HG02885 (cell line): ENCODE measurements around the gene POLR2J3.
"Not testable (repeated sequence)": the region's sequence is repeated elsewhere in the genome, so short reads cannot be mapped to it uniquely, and the experiment has no call there.

Experiments
- ATAC-seq: cut with Tn5 transposase; IDR thresholded peaks from one replicate; pipeline ENCODE4 v1.9.1; 2021; ENCODE audit warnings: mild to moderate bottlenecking; ENCODE audit not compliant: unreplicated experiment, poor library complexity

The POLR2J3 gene

GRCh38 chr7:102589857-102590256 lies 17.5 kb upstream of the POLR2J3 start:
- peak; percentile 52 for ATAC-seq

GRCh38 chr7:102583495-102583894 lies 11.1 kb upstream of the POLR2J3 start:
- not testable (repeated sequence) for ATAC-seq

- ATAC-seq: not testable (repeated sequence)
Observed at GRCh38 chr7:102581722-102582121, 9.3 kb upstream of the POLR2J3 start.

- not testable (repeated sequence) for ATAC-seq
Observed at GRCh38 chr7:102578486-102578885, 6.1 kb upstream of the POLR2J3 start.

GRCh38 chr7:102577315-102578240 lies 5.2 kb upstream of the POLR2J3 start:
- not testable (repeated sequence) for ATAC-seq

- ATAC-seq: not testable (repeated sequence)
Observed at GRCh38 chr7:102576363-102576762, 4.0 kb upstream of the POLR2J3 start.

- not testable (repeated sequence) for ATAC-seq
Observed at GRCh38 chr7:102574607-102575006, 2.2 kb upstream of the POLR2J3 start.

GRCh38 chr7:102568620-102569019 lies 3.8 kb downstream of the POLR2J3 start:
- not testable (repeated sequence) for ATAC-seq

GRCh38 chr7:102550808-102551422 lies 21.5 kb downstream of the POLR2J3 start, which contains the start of gene SPDYE2:
Gene SPDYE2 (plus strand): TSS chr7:102551226. CDS start chr7:102553256, 2,030 bp downstream.
- ATAC-seq: not testable (repeated sequence)

- peak; percentile 86 for ATAC-seq
Observed at GRCh38 chr7:102546353-102546752, 26.0 kb downstream of the POLR2J3 start.

GRCh38 chr7:102545288-102545687 lies 27.1 kb downstream of the POLR2J3 start:
- not testable (repeated sequence) for ATAC-seq

GRCh38 chr7:102544372-102544771 lies 28.0 kb downstream of the POLR2J3 start:
- not testable (repeated sequence) for ATAC-seq

GRCh38 chr7:102543596-102543995 lies 28.8 kb downstream of the POLR2J3 start, which contains the start of gene UPK3BL2:
Gene UPK3BL2 (minus strand): TSS chr7:102543696. CDS start chr7:102543636, 60 bp downstream.
- ATAC-seq: not testable (repeated sequence)

GRCh38 chr7:102542771-102543170 lies 29.6 kb downstream of the POLR2J3 start:
- not testable (repeated sequence) for ATAC-seq

GRCh38 chr7:102542083-102542482 lies 30.3 kb downstream of the POLR2J3 start:
- ATAC-seq: not testable (repeated sequence)

GRCh38 chr7:102540604-102541003 lies 31.8 kb downstream of the POLR2J3 start:
- ATAC-seq: not testable (repeated sequence)

- not testable (repeated sequence) for ATAC-seq
Observed at GRCh38 chr7:102535062-102535615, 37.2 kb downstream of the POLR2J3 start.

GRCh38 chr7:102532127-102532526 lies 40.3 kb downstream of the POLR2J3 start:
- not testable (repeated sequence) for ATAC-seq

GRCh38 chr7:102531583-102531982 lies 40.8 kb downstream of the POLR2J3 start:
- ATAC-seq: not testable (repeated sequence)
